Iris pigment epithelial cell (primary cell): ENCODE measurements around the gene DNMT3A.
A peak's percentile ranks its signal among the peaks of the same experiment; 100 is the strongest.

ENCODE experiments used
- DNase-seq: peaks from one replicate; pipeline ENCODE4 v3.0.0-alpha.2; 2011; ENCODE audit warnings: low read depth

The DNMT3A gene

GRCh38 chr2:25343187-25343825 lies 1.6 kb upstream of the DNMT3A start:
- DNase-seq = no peak

GRCh38 chr2:25342372-25343186 lies 854 bp upstream of the DNMT3A start:
- DNase-seq = peak; percentile 78

GRCh38 chr2:25341011-25341727 lies 556 bp downstream of the DNMT3A start:
- DNase-seq = no peak

DNA sequence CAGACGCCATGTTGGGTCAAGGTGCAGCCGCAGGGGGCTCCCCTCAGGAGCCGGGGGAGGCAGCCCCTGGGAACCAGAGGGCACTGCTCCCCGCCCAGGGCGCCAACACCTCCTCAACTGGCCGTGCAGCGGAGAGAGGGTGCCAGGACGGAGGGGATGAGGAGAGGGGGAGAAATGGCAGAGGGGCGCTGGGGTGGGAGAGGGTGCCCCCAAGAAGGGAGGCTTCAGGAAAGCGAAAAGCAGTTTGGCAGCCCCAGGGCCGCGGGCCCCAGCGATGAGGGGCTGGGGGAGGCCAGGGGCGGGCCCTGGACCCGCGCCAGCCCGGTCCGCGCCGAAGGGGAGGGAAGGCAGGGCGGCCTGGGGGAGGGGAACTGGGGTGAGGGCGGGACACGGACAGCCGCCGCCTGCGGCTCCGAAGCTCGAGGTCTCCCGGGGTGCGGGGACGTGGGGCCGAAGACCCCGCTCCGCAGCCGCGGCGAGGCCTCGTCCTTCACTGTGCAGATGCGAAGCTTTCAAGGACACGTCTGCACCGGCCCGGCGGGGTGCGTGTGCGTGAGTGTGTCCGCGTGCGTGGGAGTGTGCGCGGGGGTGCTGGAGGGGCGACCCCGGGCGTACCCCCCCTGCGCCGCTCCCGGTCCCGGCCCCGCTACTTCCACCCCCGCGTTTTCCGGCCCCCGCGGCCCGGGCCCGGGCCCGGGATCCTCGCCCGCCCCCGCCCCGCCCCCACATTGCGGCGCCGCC lies 1.4 kb downstream of the DNMT3A start:
- DNase-seq = no peak

DNA sequence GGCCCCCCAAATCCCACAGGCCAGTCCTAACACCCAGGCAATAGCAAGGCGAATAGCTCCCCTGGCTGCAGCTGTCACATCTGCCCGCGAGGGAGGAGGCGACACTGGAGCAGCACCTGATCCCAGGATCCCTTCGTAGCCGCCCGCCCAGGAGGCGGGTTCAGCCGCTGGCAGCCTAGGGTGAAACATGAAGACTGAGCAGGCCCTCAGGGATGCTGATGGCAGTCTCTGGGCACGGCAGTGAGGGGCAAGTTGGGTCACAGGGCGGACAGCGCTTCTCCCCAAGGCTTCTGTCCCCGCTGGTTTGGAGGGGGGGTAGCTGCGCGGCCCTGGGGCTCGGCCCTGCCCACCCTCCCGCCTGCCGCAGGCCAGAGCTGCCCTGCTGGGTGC lies 1.9 kb downstream of the DNMT3A start:
- DNase-seq = no peak

GRCh38 chr2:25339211-25339674 lies 2.5 kb downstream of the DNMT3A start:
- no peak for DNase-seq

DNA sequence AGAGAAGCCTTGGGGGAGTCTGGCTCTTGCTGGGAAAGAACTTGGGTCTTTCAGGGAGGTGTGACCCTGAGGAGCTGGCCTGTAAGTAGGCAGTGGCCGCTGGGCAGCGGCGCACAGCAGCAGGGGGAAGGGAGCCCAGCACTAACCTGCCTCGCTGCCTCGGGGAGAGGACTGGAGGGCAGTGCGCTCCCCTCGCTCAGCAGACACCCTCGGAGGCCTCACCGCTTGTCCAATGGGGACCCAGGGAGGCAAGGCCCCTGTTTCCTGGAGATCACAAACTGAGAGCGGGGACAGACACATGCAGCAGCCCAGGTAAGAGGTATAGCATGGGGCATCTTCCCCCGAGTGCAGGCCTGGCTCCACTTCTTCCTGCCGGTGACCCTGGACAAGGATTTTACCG lies 3.3 kb downstream of the DNMT3A start:
- no peak for DNase-seq

- no peak for DNase-seq
Measured at GRCh38 chr2:25337891-25338290, 3.8 kb downstream of the DNMT3A start.

DNA sequence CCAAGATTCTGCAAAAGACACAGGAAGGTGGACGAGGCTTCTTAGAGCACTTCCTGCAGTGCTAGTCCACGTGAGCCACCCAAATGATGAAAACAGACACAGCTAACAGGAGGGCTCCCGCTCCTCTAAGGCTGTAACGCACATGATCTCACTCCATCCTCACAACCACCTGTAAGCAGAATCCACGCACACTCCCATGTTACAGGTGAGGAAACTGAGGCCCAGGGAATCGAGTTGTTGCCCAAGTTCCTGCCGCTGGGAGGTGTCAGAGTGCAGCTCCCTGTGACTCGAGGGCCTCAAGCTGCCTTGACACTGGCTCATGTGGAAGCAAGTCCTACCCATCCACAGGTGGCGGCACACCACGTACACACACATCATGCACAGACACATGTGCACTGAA lies 4.4 kb downstream of the DNMT3A start:
- DNase-seq = no peak

DNA sequence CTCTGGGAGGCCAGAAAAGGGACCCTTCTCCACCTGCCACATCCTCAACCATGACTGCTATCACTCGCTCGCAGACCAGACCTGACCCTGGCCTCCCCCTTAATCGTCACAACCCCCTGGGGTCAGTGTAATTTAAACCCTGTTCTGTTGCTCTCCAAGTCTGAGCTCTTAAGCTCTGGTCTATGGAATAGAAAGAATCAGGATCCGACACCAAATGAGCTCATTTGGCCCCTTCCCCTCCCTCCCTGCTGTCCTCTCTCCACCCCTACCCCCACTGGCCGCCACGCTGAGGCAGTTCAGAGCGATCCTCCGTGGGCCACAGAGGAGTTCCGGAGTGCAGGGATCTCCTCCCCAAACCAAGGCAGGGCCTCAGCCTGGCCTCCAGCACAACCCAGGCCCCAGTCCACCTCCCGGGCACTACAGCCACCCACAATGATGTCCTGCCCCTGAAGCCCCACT lies 5.3 kb downstream of the DNMT3A start:
- DNase-seq = no peak

GRCh38 chr2:25335971-25336370 lies 5.8 kb downstream of the DNMT3A start:
- DNase-seq = no peak

- DNase-seq = no peak
Measured at GRCh38 chr2:25335204-25335603, 6.5 kb downstream of the DNMT3A start.

DNA sequence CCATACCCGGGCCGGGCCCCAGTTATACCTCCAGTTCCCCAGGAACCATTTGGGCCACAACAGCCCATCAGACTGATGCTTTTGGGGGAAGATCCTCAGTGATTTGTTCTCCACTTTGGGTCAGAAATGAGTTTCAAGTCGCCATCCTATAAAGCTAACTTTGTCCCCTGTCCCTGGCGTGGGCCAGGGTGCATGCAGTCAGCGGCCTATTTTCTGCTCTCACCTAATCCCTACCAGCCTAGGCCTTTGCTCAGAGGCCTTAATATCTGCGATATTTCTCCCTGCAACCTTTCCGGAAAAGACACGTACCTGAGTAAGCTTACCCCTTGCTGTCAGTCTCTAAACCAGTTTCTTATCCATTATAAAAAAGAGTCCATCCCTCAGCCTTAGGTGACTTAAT lies 7.2 kb downstream of the DNMT3A start:
- no peak for DNase-seq

- no peak for DNase-seq
Measured at GRCh38 chr2:25333981-25334380, 7.7 kb downstream of the DNMT3A start.

DNA sequence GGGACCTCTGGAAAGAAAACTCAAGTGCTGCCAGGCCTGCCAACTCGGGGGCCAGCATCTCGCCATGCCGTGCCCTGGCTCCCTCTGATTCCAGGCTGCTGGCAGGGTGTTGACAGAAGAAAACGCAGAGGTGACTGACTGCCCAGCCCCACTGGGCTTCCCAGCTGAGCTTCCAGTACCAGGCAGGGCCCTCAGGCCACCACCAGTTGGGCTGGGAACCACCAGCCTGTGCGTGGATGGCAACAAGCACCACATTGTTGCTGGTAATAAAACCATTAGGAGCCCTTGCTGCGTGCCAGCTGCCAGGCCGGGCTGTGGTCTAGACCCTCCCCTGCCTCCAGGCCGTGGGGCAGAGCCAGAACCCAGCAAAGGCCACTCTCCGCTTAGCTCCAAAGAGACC lies 9.2 kb downstream of the DNMT3A start:
- no peak for DNase-seq

DNA sequence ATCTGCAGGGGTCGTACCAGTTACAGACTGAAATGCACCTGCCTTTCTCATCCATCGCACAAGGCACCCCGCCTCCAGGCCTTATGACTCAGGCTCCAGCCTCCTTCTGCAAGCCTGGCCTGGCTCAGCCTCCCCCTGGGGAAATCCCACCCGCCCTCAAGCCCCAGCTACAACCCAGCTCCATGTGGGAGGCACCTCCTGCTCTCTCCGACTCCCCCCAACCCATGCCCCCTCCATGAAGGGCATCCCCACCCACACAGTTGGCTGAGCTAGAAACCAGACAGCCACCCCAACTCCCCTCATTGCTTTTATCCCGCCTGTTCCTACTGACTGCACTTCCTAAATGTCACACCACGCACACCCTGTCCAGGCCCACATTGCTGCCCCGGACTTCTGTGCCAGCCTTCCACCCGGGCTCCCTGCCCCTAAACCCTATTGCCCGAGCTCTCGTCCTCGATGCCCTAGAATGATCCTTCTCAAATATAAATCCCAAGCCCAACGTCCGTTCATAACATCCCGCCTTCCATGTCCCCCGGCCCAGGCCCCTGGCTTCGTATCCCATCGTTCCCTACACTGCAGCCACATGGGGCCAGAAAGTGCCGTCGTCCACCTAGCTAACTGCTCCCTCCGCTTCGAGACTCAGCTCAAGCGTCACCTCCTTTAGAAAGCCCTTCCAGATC lies 9.9 kb downstream of the DNMT3A start:
- DNase-seq = peak; percentile 31

DNA sequence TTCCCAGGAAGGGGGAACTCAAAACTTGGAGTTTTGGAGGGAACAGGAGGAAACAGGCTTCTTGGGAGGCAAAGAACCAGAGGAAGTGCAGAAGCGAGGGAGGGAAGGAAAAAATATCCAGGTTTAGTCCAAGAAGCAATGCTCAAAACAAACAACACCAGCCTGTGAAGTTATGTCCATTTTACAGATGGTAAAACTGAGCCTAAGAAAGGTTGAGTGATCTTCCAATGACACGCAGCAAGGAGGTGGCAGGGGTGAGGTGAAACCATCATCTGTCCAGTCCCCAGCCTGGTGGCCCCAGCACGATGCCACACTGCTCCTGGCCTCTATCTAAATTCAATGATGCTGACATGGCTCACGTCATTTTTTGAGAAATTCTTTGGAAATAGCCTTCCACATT lies 10.8 kb downstream of the DNMT3A start:
- no peak for DNase-seq

DNA sequence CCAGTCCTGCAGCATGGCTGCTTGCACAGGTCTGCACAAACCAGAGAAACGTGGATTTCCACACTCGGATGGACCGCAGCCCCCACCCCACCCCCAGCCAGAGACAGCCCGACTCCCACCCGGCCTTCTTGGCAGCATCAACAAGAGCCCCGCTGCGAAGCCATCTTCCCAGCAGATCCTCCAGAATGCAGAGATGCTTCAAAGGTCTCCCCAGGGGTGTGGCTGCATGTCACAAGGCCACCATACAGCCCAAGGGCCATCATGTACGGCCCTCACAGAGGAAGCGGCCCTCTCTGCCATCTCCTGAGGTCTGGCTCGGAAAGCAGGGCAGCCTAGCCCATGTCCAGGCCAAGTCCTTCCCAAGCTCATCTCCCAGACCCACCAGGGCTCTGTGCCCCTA lies 11.5 kb downstream of the DNMT3A start:
- no peak for DNase-seq

DNA sequence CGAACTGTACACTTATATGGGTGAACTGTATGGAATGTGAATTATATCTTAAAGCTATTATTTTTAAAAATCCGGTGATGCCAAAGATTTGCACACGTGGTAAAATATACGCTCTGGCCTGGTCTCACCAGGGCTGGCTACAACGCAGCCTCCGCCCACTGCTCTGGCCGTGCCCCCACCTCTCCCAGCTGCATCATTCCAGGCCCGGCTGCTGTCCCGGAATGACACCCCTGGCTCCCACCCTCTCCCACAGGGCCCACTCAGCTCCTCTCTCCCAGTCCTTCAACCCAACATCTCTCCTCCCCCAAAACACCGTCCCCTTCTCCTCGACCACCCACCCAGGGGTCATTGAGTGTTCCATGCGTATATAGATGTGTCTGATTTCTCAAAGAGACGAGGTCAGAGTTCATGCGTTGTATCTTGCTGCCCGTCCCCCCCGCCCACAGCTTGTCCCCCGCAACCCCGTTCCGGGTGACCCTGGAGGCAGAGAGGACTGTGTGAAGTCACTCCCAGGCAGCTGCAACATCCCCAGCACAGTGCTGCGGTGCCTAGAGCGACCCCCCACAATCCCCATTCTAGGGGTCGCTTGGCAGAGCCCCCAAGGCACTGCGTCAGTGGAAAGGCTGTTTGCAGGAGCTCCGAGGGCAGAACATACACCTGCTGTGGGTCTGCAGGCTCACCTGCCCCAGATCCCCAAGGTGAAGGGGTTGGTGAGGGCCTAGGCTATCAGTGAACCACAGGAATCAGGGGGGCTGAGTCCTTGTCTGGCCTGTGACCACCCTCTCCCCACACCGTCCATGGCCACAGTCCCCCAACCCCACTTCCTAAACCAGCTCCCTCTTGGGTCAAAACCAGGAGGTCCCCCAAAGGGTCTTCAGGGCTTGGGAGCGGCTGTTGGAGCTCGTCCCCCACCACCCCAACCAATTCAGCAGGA lies 13.3 kb downstream of the DNMT3A start:
- DNase-seq = no peak

GRCh38 chr2:25326326-25327013 lies 15.3 kb downstream of the DNMT3A start:
- DNase-seq = no peak
